Tibial artery (tissue), 4 donors: ENCODE data around the gene FRY.
A peak's percentile ranks its signal among the peaks of the same experiment; 100 is the strongest.

ENCODE experiments used
- DNase-seq, 2 donors: peaks; one replicate each; pipeline ENCODE4 v3.0.0-alpha.2; 2019
- H3K27ac ChIP-seq, 2 donors: fragments of 200-600 bp; sonication (generic) in 1 of 2; 1 replicate in 1 of 2; 2 replicates in 1 of 2; pipeline ENCODE4 v1.5.1; 2018 to 2019; ENCODE audit warnings: mild to moderate bottlenecking in 1 of 2
- H3K27me3 ChIP-seq, 2 donors: fragments of 200-600 bp; sonication (generic) in 1 of 2; one replicate each; pipeline versions ENCODE4 v1.5.1 to v1.6.0; 2016 to 2019
- H3K36me3 ChIP-seq, 3 donors: fragments of 200-600 bp; sonication (generic) in 2 of 3; one replicate each; pipeline ENCODE4 v1.5.1; 2016 to 2019; ENCODE audit warnings: mild to moderate bottlenecking in 2 of 3
- H3K4me1 ChIP-seq, 4 donors: fragments of 200-600 bp; sonication (generic) in 2 of 4; 1 replicate in 3 of 4; 2 replicates in 1 of 4; pipeline ENCODE4 v1.5.1; 2016 to 2019
- H3K4me3 ChIP-seq, 2 donors: fragments of 200-600 bp; sonication (generic) in 1 of 2; 1 replicate in 1 of 2; 2 replicates in 1 of 2; pipeline ENCODE4 v1.5.1; 2018 to 2019; ENCODE audit warnings: mild to moderate bottlenecking in 2 of 2
- H3K9me3 ChIP-seq, 3 donors: fragments of 200-600 bp; sonication (generic) in 1 of 3; one replicate each; pipeline ENCODE4 v1.5.1; 2016 to 2019
- intact Hi-C: fragments of 100-400 bp; cut with DNase I; formaldehyde crosslinking; loops from one replicate; pipeline ENCODE4 v1.15.0; 2023; ENCODE audit warnings: low total_unique reads
- TF ChIP-seq, protein P1 (sequence below), 2 experiments: fragments of 200-600 bp in 1 of 2; fragments of 450-650 bp in 1 of 2; IDR thresholded peaks; one replicate each; pipeline ENCODE4 v1.5.1; 2017 to 2019; ENCODE audit warnings: antibody characterized with exemption in 2 of 2, mild to moderate bottlenecking in 1 of 2, moderate library complexity in 1 of 2

FRY gene

DNA sequence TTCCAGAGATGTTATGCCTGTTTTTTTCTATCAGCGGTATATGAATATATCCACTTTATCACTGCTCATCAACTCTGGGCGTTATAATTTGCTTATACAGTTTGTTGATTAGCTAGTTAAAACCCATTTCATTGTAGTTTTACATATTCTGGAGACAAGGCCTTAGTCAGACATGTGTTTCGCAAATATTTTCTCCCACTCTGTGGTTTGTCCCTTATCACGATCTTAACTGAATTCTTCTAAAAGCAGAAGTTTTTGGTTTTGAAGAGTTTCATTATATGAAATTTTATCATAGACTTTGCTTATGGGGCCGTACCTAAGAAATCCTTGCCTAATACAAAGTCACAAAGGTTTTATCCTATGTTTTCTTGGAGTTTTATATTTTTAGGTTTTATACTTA lies 84.6 kb downstream of the FRY start:
- no peak for DNase-seq
- Histone ChIP-seq H3K9me3 (no peaks in the 10 kb centered on the region), H3K4me3 (no peak overlapping the region), H3K27me3 (no peaks in the 10 kb centered on the region), H3K4me1 (peaks cover 0 to 93% (median 17%) of the 10 kb centered on the region in 4 donors), H3K27ac (peak overlapping the region; percentile 68 to 72), H3K36me3 (no peaks in the 10 kb centered on the region)
- TF ChIP-seq, protein P1, sequence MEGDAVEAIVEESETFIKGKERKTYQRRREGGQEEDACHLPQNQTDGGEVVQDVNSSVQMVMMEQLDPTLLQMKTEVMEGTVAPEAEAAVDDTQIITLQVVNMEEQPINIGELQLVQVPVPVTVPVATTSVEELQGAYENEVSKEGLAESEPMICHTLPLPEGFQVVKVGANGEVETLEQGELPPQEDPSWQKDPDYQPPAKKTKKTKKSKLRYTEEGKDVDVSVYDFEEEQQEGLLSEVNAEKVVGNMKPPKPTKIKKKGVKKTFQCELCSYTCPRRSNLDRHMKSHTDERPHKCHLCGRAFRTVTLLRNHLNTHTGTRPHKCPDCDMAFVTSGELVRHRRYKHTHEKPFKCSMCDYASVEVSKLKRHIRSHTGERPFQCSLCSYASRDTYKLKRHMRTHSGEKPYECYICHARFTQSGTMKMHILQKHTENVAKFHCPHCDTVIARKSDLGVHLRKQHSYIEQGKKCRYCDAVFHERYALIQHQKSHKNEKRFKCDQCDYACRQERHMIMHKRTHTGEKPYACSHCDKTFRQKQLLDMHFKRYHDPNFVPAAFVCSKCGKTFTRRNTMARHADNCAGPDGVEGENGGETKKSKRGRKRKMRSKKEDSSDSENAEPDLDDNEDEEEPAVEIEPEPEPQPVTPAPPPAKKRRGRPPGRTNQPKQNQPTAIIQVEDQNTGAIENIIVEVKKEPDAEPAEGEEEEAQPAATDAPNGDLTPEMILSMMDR (IDR thresholded peaks at IDR 0.05): no peak
- intact Hi-C loops: loop anchor here (10.0 kb wide), 1 partner anchor 81 kb away; the partner anchor contains the start of gene FRY

DNA sequence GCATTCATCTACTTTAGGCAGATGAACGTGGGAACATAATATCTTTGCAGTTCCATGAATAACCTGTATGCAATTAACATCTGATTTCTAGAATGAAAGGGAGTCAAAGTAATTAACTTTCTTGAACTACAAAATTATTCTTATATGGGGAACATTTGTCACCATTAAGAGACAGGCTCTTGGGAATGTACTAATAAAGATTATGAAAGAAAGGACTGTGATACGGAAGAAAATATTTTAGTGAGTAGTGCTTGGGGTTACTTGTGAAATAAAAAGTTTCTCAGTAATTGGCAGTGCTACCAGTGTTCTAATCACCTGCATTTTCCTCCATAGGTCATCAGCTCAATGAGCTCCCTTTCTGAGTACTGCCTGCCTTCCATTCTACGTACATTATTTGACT lies 85.4 kb downstream of the FRY start:
- no peaks in the 10 kb centered on the region for H3K9me3 ChIP-seq
- H3K4me1 ChIP-seq: peaks cover 0 to 85% (median 15%) of the 10 kb centered on the region in 4 donors
- H3K27me3 ChIP-seq: no peaks in the 10 kb centered on the region
- no peak overlapping the region for H3K4me3 ChIP-seq
- intact Hi-C loops: loop anchor here (10.0 kb wide), 1 partner anchor 82 kb away; the partner anchor contains the start of gene FRY
- no peak for DNase-seq
- peak overlapping the region; percentile 68 to 72 for H3K27ac ChIP-seq
- no peaks in the 10 kb centered on the region for H3K36me3 ChIP-seq
- TF ChIP-seq, protein P1 (IDR thresholded peaks at IDR 0.05): no peak

DNA sequence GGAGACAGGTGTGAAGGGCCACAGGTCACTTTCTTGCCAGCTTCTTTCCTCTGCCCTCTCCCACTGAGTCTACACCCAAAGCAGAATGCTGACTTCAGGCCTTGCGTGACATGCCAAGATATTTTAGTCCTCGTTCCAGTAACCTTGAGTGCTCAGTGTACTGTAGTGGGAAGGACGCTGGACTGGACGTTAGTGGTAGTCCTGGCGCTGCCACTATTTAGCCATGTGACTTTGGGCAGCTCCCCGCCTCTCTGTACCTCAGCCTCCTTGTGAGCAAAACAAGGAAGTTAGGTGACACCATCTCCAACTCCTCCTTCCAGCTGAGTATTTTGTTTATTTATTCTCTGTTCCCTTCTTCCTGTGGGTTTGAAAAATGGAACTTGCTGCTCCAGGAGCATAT lies 86.1 kb downstream of the FRY start:
- intact Hi-C loops: loop anchor here (10.0 kb wide), 1 partner anchor 83 kb away; the partner anchor contains the start of gene FRY
- Histone ChIP-seq H3K9me3 (no peaks in the 10 kb centered on the region), H3K36me3 (peaks cover 0 to 4% (median 0%) of the 10 kb centered on the region in 3 donors), H3K27ac (peak overlapping the region; percentile 68 to 72), H3K4me3 (no peak overlapping the region), H3K27me3 (no peaks in the 10 kb centered on the region), H3K4me1 (peaks cover 0 to 78% (median 14%) of the 10 kb centered on the region in 4 donors)
- DNase-seq: peak; percentile 65 to 93
- TF ChIP-seq, protein P1 (IDR thresholded peaks at IDR 0.05): no peak

DNA sequence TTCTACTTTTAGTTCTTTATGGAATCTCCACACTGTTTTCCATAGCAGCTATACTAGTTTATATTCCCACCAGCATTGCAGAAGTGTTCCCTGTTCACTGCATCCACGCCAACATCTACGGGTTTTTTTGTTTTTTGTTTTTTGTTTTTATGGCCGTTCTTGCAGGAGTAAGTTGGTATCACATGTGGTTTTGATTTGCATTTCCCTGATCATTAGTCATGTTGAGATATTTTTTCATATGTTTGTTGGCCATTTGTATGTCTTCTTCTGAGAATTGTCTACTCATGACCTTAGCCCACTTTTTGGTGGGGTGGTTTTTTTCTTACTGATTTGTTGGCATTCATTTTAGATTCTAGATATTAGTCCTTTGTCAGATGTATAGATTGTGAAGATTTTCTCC lies 89.7 kb downstream of the FRY start:
- intact Hi-C loops: no loop called here
- no peak overlapping the region for H3K4me3 ChIP-seq
- TF ChIP-seq, protein P1 (IDR thresholded peaks at IDR 0.05): no peak
- no peak for DNase-seq
- H3K4me1 ChIP-seq: peaks cover 0 to 63% (median 18%) of the 10 kb centered on the region in 4 donors
- H3K27me3 ChIP-seq: no peaks in the 10 kb centered on the region
- no peaks in the 10 kb centered on the region for H3K9me3 ChIP-seq
- H3K36me3 ChIP-seq: peaks cover 0 to 6% (median 0%) of the 10 kb centered on the region in 3 donors
- peak overlapping the region; percentile 68 to 72 for H3K27ac ChIP-seq

DNA sequence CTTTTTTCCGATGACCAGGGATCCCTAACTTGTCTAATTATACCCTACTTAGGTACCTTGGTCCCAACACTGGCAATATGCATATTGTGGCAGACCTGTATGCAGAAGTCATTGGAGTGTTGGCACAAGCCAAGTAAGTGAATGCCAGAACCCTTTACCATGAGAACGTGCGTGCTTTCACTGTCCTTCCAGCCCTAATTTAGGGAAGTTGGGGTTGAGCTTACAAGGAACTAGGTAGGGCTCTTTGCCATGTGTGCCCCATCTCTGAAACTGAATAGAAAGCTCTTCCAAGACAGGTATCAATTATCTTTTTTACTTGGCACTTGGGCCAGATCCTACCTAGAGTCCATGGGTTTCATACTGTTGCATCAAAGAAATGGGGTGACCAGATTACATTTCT lies 93.2 kb downstream of the FRY start:
- no peak overlapping the region for H3K4me3 ChIP-seq
- H3K27me3 ChIP-seq: no peaks in the 10 kb centered on the region
- TF ChIP-seq, protein P1 (IDR thresholded peaks at IDR 0.05): no peak
- DNase-seq: no peak
- peak overlapping the region; percentile 90 for H3K27ac ChIP-seq
- intact Hi-C loops: no loop called here
- H3K4me1 ChIP-seq: peaks cover 0 to 42% (median 9%) of the 10 kb centered on the region in 4 donors
- peaks cover 0 to 6% (median 0%) of the 10 kb centered on the region in 3 donors for H3K36me3 ChIP-seq
- no peaks in the 10 kb centered on the region for H3K9me3 ChIP-seq
